NB4 (cell line): Measurements from ENCODE around the gene NRIP1.

ENCODE experiments used
- POLR2A ChIP-seq: IDR thresholded peaks from 2 replicates; pipeline ENCODE4 v1.6.1; 2011; ENCODE audit warnings: mild to moderate bottlenecking; ENCODE audit not compliant: insufficient read length; ENCODE audit errors: extremely low read depth
- TF ChIP-seq, protein P1 (sequence below): IDR thresholded peaks from one replicate; pipeline ENCODE4 v1.5.1; 2012; ENCODE audit warnings: low read depth, low read length
- TF ChIP-seq, protein P2 (sequence below): IDR thresholded peaks from 2 replicates; pipeline ENCODE4 v1.6.1; 2011; ENCODE audit warnings: low read depth, low read length

DNA sequence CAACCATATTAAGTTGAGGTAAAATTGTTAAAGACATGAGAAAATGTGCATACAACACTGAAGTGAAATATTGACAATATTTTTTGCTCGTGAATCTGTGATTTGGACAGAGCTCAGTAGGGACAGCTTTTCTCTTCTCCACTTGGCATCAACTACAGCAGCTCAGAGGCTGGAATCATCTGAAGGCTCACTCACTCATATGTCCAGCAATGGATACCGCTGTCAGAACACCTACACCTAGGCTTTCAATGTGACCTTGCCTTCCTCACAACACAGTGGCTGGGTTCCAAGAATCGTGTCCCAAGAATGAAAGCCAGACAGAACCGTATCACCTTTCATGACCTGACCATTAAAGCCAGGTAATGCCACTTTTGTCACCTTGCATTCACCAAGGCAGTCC is 115.2 kb downstream of the NRIP1 start:
- TF ChIP-seq, protein P1, sequence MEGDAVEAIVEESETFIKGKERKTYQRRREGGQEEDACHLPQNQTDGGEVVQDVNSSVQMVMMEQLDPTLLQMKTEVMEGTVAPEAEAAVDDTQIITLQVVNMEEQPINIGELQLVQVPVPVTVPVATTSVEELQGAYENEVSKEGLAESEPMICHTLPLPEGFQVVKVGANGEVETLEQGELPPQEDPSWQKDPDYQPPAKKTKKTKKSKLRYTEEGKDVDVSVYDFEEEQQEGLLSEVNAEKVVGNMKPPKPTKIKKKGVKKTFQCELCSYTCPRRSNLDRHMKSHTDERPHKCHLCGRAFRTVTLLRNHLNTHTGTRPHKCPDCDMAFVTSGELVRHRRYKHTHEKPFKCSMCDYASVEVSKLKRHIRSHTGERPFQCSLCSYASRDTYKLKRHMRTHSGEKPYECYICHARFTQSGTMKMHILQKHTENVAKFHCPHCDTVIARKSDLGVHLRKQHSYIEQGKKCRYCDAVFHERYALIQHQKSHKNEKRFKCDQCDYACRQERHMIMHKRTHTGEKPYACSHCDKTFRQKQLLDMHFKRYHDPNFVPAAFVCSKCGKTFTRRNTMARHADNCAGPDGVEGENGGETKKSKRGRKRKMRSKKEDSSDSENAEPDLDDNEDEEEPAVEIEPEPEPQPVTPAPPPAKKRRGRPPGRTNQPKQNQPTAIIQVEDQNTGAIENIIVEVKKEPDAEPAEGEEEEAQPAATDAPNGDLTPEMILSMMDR = no peak
- TF ChIP-seq, protein P2, sequence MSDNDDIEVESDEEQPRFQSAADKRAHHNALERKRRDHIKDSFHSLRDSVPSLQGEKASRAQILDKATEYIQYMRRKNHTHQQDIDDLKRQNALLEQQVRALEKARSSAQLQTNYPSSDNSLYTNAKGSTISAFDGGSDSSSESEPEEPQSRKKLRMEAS = no peak
- no peak for TF ChIP-seq POLR2A
